NCI-H146 (cell line): ENCODE measurements around the gene DSCAML1.

Source experiments
- DNase-seq: peaks from one replicate; lab custom pipeline; 2025; lab: John Stamatoyannopoulos, UW

DSCAML1 gene, protein sequence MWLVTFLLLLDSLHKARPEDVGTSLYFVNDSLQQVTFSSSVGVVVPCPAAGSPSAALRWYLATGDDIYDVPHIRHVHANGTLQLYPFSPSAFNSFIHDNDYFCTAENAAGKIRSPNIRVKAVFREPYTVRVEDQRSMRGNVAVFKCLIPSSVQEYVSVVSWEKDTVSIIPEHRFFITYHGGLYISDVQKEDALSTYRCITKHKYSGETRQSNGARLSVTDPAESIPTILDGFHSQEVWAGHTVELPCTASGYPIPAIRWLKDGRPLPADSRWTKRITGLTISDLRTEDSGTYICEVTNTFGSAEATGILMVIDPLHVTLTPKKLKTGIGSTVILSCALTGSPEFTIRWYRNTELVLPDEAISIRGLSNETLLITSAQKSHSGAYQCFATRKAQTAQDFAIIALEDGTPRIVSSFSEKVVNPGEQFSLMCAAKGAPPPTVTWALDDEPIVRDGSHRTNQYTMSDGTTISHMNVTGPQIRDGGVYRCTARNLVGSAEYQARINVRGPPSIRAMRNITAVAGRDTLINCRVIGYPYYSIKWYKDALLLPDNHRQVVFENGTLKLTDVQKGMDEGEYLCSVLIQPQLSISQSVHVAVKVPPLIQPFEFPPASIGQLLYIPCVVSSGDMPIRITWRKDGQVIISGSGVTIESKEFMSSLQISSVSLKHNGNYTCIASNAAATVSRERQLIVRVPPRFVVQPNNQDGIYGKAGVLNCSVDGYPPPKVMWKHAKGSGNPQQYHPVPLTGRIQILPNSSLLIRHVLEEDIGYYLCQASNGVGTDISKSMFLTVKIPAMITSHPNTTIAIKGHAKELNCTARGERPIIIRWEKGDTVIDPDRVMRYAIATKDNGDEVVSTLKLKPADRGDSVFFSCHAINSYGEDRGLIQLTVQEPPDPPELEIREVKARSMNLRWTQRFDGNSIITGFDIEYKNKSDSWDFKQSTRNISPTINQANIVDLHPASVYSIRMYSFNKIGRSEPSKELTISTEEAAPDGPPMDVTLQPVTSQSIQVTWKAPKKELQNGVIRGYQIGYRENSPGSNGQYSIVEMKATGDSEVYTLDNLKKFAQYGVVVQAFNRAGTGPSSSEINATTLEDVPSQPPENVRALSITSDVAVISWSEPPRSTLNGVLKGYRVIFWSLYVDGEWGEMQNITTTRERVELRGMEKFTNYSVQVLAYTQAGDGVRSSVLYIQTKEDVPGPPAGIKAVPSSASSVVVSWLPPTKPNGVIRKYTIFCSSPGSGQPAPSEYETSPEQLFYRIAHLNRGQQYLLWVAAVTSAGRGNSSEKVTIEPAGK (N-terminal part only)

DNA sequence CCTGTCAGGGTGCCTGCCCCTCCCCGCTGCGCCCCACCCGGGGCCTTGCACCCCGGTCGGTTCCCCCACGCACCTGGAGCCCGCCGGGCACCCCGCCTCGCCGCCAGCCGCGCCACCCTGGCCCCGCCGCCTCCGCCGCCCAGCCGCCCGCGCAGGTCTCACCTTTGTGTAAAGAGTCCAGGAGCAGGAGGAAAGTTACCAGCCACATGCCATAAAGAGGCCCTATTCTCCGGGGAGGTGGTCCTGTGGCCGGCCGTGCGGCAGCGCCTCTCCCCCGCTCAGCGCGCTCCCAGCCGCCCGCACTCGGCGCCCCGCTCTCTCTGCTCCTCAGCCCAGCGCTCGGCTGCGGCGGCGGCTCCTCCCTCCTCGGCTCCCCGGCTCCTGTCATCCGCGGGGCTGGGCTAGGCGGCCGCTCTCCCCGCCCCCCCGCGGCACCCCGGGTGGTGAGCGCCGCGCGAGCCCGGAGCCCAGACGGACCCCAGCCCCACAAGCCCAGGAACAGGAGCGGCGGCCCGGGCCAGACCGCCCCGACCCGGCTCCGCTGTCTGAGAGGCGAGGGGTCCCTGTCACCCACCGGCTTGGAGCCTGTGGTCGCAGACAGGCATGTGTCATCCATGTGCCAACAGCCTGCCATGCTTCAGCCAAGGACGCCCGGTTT lies at the start of gene DSCAML1:
Gene DSCAML1 (minus strand): TSS at position 345 of the 658 bp plus-strand sequence. CDS start 137 bp downstream, at position 208.
- peak; percentile 64 for DNase-seq

DNA sequence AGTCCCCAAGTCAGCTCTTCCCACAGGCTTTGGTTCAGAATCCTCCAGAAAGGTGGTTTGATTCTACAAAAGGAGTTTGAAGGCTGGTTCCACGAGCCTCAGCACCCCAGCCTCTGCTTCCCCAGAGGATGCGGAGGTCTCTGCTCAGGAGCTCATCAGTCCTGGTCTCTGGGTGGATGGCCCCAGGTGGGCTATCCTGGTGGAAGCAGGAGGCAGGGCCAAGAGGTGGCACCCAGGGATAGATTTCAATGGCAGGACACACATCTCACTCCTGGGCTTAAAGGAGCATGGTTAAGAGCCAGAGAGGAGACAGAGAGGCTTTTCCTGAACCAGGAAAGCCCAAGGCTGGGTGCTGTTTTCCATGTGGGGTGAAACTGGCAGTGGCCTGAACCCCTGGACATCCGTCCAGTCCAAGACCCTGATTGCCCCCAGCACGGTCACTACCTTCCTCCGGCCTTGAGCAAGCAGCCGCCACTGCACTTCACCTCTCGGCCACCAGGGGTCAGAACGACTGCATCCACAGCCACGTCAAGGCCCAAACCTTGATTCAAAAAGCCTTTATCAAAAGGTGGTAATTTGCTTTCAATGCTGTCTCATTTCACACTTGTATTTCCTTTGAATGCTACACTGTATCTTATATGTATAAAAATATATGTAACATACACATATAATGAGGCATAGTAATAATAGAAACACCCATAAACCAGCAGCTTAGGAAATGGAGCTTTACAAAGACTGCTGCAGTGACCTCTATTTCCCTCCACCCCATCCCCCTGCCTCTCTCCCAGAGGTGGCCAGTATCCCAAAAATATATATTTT lies 46.9 kb upstream of the DSCAML1 start:
- DNase-seq = peak; percentile 52

- no peak for DNase-seq
Observed at GRCh38 chr11:117842131-117842941, 45.3 kb upstream of the DSCAML1 start.

DNA sequence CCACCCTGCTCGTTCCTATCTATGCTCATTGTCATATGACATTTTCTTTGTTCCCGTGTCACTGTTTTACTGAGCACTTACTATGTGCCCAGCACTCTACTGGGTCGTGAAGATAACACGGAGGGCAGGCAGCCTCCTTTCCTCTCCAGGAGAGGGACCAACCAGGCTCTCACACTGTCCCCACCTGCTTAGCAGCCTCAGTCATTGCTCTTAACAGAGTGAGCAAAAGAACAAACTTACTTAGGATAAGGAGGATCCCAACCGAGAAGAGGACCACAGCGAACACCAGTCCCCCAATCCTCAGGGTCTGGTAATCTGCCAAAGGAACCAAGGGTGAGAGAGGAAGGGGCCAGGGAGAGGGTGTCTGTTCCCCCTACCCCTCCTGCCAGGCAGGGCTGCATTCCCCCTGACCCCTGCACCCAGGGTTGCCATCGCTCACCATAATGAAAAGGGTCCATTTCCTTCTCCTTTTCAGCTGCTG lies 44.6 kb upstream of the DSCAML1 start:
- no peak for DNase-seq

DNA sequence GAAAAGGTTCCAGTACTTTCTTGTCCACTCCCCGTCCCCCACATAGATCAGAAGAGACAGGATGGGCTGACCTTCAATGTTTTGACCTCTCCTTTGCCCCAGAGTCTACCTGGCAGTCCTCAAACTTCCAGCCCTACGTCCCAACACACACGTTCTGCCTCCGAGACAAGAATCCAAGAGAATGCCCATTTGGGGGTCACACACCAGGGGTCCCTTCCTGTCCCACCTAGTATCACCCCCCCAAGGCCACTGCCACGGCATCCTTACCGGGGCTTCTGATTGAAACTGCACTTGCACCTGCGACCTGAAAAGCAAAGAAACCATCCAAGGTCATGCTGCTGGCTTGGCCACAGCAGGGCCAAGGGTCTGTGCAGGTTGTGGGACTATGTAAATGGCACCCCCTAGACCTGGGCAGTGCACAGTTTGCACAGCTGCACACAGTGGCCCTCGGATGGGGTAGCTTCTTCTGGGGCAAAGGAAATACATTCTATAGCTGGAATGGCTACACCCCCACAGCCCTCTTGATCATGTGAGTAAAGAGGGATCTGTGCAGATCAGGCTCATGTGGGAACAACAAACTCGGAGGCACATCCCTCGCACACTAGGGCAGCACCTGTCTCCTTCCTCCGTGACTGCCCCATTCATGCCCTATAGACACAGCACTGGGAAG lies 44.0 kb upstream of the DSCAML1 start:
- no peak for DNase-seq

- DNase-seq = no peak
Observed at GRCh38 chr11:117839936-117840813, 43.2 kb upstream of the DSCAML1 start.

- no peak for DNase-seq
Observed at GRCh38 chr11:117839380-117839881, 42.4 kb upstream of the DSCAML1 start.

DNA sequence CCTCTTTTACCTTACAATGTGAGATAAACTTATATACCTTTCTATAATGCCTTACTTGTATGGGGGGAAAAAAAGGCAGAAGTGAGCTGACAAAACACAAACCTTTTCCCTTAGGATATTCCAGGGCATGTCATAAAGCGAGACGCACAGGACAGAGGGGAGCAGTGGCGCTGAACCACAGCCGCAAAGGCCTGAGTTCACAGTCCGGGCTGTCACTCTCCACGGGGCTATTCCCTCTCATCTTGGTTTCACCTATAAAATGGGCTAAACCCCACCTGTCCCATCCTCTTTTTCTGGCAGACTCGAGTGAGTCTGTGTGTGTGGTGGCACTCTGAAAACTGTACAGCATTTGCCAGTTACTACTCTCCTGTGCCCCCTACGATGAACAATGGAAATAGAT lies 41.9 kb upstream of the DSCAML1 start:
- no peak for DNase-seq

DNA sequence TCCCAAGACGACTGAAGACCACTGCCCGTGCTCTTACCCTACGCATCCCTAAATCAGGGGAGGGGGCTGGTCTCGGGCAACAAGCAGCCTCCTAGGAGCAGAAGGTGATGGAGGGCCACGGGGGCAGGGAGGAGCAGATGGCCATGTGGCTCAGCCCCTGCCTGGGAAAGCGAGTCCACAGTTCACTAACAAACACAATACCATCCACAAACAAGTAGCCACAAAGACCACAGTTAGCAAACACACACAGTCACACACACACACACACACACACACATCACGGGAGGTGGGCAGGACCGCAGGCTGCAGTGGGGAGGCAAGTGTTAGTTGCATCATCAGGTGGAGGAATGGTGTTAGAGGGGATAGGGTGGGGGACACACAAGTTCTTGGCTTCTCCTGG lies 40.8 kb upstream of the DSCAML1 start:
- no peak for DNase-seq

DNA sequence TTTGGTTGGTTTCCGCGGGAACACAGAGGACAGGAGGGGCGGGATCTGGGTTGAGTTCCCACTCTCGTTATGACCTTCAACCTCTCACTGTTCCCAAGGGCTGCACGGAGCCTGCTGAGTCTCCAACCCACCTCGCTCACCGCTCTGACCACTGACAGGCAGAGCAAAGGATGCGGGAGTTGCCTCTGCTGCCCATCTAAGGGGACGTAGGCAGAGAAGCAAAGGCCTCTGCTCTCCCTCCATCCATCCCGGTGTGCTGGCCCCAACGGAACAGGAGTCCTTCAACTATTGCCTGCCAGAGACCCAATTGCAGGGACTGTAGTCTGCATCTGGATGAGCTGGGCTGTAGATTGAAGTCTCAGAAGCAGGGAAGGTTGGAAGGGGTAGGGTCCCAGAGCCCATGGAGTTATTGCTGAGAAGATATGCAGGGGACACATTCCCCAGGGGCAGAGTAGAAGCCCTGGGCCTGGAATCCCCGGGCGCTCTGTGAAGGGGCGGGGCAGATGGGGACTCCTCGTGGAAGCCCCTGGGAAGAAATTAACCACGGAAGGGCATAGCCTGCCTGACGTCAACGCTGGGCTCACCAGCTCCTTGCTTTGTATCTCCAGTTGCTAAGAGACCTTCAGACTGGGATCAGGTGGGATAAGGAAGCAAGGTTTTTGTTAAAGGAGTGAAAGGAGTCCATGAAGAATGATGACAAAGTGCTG lies 40.2 kb upstream of the DSCAML1 start:
- DNase-seq = no peak

DNA sequence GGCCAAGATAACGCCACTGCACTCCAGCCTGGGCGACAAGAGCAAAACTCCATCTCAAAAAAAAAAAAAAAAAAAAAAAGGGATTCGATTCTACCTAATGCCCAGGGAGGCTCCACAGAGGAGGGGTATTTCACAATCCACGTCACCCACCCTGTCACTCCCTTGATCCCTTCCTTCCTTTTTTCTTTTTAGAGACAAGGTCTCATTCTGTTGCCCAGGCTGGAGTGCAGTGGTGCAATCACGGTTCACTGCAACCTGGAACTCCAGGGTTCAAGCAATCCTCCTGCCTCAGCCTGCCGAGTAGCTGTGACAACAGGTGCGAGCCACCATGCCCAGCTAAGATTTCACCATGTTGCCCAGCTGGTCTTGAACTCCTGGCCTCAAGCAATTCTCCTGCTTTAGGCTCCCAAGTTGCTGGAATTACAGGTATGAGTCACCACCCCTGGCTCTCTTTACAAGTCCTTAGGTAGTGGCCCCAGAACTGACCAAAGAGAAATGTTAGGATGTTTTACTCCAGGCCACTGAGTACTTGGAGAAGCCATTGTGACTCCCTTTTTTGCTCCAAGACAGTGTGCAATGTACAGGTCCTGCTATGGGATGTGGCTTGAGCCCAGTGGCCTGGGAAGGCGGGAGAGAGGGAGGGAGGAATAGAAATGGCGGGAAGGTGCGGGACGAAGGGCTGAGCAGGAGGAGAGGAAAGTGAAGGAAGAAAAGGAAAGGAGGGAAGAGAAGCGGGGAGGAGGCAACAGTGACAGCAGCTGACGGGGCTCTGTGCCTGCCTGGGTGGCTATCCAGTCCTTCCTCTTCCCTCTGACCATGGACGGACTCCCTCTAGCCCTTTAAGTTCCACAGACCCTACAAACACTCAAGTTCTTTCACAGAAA lies 39.3 kb upstream of the DSCAML1 start:
- DNase-seq = no peak

GRCh38 chr11:117835576-117835975 lies 38.6 kb upstream of the DSCAML1 start:
- DNase-seq = no peak

- DNase-seq = no peak
Observed at GRCh38 chr11:117834838-117835443, 37.9 kb upstream of the DSCAML1 start.

- DNase-seq = no peak
Observed at GRCh38 chr11:117834068-117834810, 37.2 kb upstream of the DSCAML1 start.

DNA sequence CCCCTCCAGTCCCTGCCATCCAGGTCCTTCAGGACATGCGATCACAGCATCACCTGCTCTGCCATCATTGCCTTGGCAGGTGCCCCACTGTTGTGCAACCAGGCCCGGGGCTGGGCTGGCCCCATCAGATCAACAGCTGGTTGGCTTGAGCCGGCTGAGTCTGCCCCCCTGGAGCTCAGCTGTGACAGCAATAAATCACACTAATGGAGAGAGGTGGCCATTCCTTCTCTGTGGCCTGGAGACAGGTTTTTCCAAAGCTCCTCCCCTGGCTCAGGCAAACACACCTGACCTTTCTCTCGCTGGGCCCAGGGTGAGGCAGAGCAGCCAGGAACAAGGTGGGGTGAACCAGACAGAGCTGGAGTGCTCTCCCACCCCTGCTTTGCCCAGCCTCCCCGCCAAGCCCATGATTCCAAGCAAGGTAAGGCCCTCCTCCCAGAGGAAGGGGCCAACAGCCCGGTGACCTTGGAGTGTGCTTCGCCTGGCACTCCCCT lies 36.4 kb upstream of the DSCAML1 start:
- DNase-seq = peak; percentile 98
